HepG2 (cell line): Measurements from ENCODE around the gene CASKIN1. TPM values are rescaled to one million over a fixed set of nuclear protein-coding genes. Genes with fewer than 3 reads are reported as not detected.

Experiments used
- AKAP8 ChIP-seq: sonication (generic); formaldehyde crosslinking; IDR thresholded peaks from 2 replicates; pipeline ENCODE4 v1.5.1; 2020; ENCODE audit warnings: mild to moderate bottlenecking, missing genetic modification reagents
- CEBPZ ChIP-seq: IDR thresholded peaks from 2 replicates; pipeline ENCODE4 v1.6.1; 2012; ENCODE audit warnings: low read length, improper control_type of control experiment
- JUND ChIP-seq: sonication (generic); formaldehyde crosslinking; IDR thresholded peaks from 2 replicates; pipeline ENCODE4 v1.8.0; 2022; ENCODE audit warnings: mild to moderate bottlenecking, missing genetic modification reagents
- ONECUT2 ChIP-seq: sonication (generic); formaldehyde crosslinking; IDR thresholded peaks from 2 replicates; pipeline ENCODE4 v1.4.0; 2020; ENCODE audit warnings: missing genetic modification reagents
- REXO4 ChIP-seq: sonication (generic); formaldehyde crosslinking; IDR thresholded peaks from 2 replicates; pipeline ENCODE4 v1.8.0; 2022; ENCODE audit warnings: missing genetic modification reagents, mild to moderate bottlenecking, borderline replicate concordance
- ZNF460 ChIP-seq: sonication (generic); formaldehyde crosslinking; IDR thresholded peaks from 2 replicates; pipeline ENCODE4 v1.5.1; 2020; ENCODE audit warnings: missing genetic modification reagents, mild to moderate bottlenecking, borderline replicate concordance
- ZNF772 ChIP-seq: sonication (generic); formaldehyde crosslinking; IDR thresholded peaks from 2 replicates; pipeline ENCODE4 v1.5.0; 2020; ENCODE audit warnings: mild to moderate bottlenecking, missing genetic modification reagents
- polyA plus RNA-seq, 8 experiments: library from polyadenylated mRNA; depleted of rRNA in 3 of 8; stranded (reverse) in 7 of 8; unstranded in 1 of 8; fragments of >200 nt; fragmentation: Illumina TruSeq in 4 of 8; extraction: Trizol in 4 of 8; gene quantifications; 2 replicates each; pipeline versions ENCODE4 v1.2.1 to v1.2.3, GENCODE V29; 2011 to 2016; ENCODE audit warnings: low read depth in 4 of 8, missing spikeins in 1 of 8, mixed read lengths in 1 of 8; ENCODE audit not compliant: insufficient read depth in 1 of 8
- total RNA-seq, 5 experiments: library from RNA; depleted of rRNA; stranded (reverse); fragments of >200 nt; fragmentation: Illumina TruSeq; extraction: Trizol; gene quantifications; 2 replicates each; pipeline ENCODE4 v1.2.3, GENCODE V29; 2016; ENCODE audit warnings: low read depth in 1 of 5
- TF ChIP-seq, protein P1 (sequence below): fragments of 450-650 bp; IDR thresholded peaks from 2 replicates; pipeline ENCODE4 v1.6.1; 2016
- TF ChIP-seq, protein P2 (sequence below): sonication (generic); formaldehyde crosslinking; IDR thresholded peaks from 2 replicates; pipeline ENCODE4 v1.9.0; 2021; ENCODE audit warnings: mild to moderate bottlenecking, missing genetic modification reagents
- TF ChIP-seq, protein P3 (sequence below): sonication (generic); formaldehyde crosslinking; IDR thresholded peaks from 2 replicates; pipeline ENCODE4 v1.8.0; 2022; ENCODE audit warnings: mild to moderate bottlenecking, missing genetic modification reagents
- TF ChIP-seq, protein P4 (sequence below): sonication (generic); formaldehyde crosslinking; IDR thresholded peaks from 2 replicates; pipeline ENCODE4 v1.5.1; 2020; ENCODE audit warnings: mild to moderate bottlenecking, missing genetic modification reagents

The CASKIN1 gene
- total and polyA plus RNA-seq, 2 of the 13 experiments (the other 11 are each of a cell fraction or from before 2014, with no cell fraction given), result 1.2 to 2.2 TPM

DNA sequence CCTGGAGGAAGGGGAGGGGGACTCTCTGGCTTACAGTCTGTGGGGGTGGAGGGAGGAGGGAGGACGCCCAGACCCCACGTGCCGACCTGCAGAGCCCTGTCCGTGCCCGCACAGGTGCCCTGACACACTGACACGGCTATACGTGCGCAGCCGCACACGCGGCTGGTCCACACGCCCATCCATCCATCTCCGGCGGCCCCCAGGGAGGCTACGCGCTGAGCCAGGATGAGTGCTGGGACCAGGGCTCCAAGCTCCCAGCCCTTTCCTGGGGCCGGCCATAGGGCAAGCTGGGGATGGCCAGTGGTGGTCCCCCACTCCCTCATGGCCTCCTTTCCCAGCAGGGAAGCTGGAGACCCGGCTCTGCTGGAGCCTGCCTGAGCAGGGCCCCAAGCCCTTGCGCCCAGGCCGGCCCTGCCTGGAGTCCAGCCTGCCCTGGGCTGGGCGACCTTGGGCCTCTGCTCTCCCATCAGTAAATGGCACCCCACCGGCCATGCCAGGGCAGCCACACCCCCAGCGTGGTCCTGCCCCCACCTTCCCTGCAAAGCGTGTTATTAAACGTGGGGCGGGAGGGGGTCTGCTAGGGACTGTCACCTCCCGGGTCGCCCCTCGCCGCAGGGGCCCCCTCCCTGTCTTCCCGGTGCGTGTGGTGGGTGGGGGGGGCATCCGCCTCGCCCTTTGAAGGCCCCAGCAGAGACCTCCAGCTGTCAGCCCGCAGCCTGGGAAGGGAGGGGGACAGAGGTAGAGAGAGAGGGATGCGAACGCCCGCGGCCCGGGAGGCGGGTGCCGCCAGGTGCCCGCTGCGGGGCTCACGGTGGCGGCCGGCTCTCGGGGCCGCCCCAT is 863 bp downstream of the CASKIN1 start (continued):
- TF ChIP-seq CEBPZ, result no peak
- TF ChIP-seq REXO4 (CRISPR knock-in tag), result no peak
- TF ChIP-seq, protein P1, sequence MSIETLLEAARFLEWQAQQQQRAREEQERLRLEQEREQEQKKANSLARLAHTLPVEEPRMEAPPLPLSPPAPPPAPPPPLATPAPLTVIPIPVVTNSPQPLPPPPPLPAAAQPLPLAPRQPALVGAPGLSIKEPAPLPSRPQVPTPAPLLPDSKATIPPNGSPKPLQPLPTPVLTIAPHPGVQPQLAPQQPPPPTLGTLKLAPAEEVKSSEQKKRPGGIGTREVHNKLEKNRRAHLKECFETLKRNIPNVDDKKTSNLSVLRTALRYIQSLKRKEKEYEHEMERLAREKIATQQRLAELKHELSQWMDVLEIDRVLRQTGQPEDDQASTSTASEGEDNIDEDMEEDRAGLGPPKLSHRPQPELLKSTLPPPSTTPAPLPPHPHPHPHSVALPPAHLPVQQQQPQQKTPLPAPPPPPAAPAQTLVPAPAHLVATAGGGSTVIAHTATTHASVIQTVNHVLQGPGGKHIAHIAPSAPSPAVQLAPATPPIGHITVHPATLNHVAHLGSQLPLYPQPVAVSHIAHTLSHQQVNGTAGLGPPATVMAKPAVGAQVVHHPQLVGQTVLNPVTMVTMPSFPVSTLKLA, result no peak
- no peak for TF ChIP-seq JUND (CRISPR knock-in tag)
- TF ChIP-seq, protein P2, sequence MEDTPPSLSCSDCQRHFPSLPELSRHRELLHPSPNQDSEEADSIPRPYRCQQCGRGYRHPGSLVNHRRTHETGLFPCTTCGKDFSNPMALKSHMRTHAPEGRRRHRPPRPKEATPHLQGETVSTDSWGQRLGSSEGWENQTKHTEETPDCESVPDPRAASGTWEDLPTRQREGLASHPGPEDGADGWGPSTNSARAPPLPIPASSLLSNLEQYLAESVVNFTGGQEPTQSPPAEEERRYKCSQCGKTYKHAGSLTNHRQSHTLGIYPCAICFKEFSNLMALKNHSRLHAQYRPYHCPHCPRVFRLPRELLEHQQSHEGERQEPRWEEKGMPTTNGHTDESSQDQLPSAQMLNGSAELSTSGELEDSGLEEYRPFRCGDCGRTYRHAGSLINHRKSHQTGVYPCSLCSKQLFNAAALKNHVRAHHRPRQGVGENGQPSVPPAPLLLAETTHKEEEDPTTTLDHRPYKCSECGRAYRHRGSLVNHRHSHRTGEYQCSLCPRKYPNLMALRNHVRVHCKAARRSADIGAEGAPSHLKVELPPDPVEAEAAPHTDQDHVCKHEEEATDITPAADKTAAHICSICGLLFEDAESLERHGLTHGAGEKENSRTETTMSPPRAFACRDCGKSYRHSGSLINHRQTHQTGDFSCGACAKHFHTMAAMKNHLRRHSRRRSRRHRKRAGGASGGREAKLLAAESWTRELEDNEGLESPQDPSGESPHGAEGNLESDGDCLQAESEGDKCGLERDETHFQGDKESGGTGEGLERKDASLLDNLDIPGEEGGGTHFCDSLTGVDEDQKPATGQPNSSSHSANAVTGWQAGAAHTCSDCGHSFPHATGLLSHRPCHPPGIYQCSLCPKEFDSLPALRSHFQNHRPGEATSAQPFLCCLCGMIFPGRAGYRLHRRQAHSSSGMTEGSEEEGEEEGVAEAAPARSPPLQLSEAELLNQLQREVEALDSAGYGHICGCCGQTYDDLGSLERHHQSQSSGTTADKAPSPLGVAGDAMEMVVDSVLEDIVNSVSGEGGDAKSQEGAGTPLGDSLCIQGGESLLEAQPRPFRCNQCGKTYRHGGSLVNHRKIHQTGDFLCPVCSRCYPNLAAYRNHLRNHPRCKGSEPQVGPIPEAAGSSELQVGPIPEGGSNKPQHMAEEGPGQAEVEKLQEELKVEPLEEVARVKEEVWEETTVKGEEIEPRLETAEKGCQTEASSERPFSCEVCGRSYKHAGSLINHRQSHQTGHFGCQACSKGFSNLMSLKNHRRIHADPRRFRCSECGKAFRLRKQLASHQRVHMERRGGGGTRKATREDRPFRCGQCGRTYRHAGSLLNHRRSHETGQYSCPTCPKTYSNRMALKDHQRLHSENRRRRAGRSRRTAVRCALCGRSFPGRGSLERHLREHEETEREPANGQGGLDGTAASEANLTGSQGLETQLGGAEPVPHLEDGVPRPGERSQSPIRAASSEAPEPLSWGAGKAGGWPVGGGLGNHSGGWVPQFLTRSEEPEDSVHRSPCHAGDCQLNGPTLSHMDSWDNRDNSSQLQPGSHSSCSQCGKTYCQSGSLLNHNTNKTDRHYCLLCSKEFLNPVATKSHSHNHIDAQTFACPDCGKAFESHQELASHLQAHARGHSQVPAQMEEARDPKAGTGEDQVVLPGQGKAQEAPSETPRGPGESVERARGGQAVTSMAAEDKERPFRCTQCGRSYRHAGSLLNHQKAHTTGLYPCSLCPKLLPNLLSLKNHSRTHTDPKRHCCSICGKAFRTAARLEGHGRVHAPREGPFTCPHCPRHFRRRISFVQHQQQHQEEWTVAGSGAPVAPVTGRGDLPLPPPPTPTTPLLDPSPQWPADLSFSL (CRISPR knock-in tag), result no peak
- TF ChIP-seq, protein P3, sequence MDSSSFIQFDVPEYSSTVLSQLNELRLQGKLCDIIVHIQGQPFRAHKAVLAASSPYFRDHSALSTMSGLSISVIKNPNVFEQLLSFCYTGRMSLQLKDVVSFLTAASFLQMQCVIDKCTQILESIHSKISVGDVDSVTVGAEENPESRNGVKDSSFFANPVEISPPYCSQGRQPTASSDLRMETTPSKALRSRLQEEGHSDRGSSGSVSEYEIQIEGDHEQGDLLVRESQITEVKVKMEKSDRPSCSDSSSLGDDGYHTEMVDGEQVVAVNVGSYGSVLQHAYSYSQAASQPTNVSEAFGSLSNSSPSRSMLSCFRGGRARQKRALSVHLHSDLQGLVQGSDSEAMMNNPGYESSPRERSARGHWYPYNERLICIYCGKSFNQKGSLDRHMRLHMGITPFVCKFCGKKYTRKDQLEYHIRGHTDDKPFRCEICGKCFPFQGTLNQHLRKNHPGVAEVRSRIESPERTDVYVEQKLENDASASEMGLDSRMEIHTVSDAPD, result no peak
- TF ChIP-seq, protein P4, sequence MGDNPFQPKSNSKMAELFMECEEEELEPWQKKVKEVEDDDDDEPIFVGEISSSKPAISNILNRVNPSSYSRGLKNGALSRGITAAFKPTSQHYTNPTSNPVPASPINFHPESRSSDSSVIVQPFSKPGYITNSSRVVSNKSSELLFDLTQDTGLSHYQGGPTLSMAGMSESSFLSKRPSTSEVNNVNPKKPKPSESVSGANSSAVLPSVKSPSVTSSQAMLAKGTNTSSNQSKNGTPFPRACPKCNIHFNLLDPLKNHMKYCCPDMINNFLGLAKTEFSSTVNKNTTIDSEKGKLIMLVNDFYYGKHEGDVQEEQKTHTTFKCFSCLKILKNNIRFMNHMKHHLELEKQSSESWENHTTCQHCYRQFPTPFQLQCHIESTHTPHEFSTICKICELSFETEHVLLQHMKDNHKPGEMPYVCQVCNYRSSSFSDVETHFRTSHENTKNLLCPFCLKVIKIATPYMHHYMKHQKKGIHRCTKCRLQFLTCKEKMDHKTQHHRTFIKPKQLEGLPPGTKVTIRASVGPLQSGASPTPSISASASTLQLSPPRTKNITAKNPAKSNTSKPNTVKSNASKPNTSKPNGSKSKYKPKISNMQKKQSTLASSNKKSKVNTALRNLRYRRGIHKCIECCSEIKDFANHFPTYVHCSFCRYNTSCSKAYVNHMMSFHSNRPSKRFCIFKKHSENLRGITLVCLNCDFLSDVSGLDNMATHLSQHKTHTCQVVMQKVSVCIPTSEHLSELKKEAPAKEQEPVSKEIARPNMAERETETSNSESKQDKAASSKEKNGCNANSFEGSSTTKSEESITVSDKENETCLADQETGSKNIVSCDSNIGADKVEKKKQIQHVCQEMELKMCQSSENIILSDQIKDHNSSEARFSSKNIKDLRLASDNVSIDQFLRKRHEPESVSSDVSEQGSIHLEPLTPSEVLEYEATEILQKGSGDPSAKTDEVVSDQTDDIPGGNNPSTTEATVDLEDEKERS (CRISPR knock-in tag), result no peak
- TF ChIP-seq ZNF772 (CRISPR knock-in tag), result no peak
- TF ChIP-seq ONECUT2 (CRISPR knock-in tag), result no peak
- TF ChIP-seq AKAP8 (CRISPR knock-in tag), result no peak
- TF ChIP-seq ZNF460 (CRISPR knock-in tag), result no peak
